Neural cell (in vitro differentiated cells): Measurements from ENCODE around the gene BAHD1.

Experiments used
- EZH2 ChIP-seq: fragments of 200-600, 300-800 bp; shearing (Covaris generic), sonication (generic); IDR thresholded peaks from 2 replicates; pipeline ENCODE4 v1.6.1; 2014; ENCODE audit warnings: antibody characterized with exemption, low read length, borderline replicate concordance, mild to moderate bottlenecking; ENCODE audit not compliant: insufficient read depth, poor library complexity, severe bottlenecking
- POLR2AphosphoS5 ChIP-seq: IDR thresholded peaks from 2 replicates; pipeline ENCODE4 v1.6.1; 2012
- RAD21 ChIP-seq: fragments of 450-650 bp; conservative IDR thresholded peaks from 2 replicates; pipeline ENCODE4 v1.6.1; 2014; ENCODE audit warnings: antibody characterized with exemption, mild to moderate bottlenecking, moderate library complexity
- TF ChIP-seq, protein P1 (sequence below): fragments of 450-650 bp; IDR thresholded peaks from 2 replicates; pipeline ENCODE4 v1.5.1; 2014; ENCODE audit warnings: antibody characterized with exemption, mild to moderate bottlenecking, moderate library complexity; ENCODE audit not compliant: poor library complexity, severe bottlenecking
- TF ChIP-seq, protein P2 (sequence below): IDR thresholded peaks from 2 replicates; pipeline ENCODE4 v1.6.1; 2012; ENCODE audit warnings: borderline replicate concordance

DNA sequence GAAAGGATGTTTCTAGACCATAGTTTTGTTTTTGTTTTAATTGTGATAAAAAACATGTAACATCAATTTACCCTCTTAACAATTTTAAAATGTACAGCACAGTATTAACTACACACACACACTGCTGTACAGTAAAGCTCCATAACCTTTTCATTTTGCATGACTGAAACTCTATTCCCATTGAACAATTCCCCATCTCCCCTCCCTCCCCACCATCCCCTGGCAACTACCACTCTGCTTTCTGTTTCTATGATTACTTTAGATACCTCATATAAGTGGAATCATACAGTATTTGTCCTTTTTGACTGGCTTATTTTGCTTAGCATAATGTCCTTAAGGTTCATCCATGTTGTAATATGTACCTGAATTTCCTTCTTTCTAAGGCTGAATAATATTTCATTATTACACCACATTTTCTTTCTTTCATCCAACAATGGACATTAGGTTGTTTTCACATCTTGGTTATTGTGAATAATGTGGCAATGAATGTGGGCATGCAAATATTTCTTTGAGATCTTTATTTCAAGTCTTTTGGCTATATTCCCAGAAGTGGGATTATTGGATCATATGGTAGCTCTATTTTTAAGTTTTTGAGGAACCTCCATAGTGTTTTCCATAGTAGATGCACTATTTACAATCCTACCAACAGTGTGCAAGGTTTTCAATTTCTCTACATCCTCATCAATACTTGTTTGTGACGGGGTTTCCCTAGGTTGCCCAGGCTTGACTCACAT, 40.8 kb downstream of the BAHD1 start:
- TF ChIP-seq EZH2 (no peak), POLR2AphosphoS5 (no peak), RAD21 (no peak)
- TF ChIP-seq, protein P1, sequence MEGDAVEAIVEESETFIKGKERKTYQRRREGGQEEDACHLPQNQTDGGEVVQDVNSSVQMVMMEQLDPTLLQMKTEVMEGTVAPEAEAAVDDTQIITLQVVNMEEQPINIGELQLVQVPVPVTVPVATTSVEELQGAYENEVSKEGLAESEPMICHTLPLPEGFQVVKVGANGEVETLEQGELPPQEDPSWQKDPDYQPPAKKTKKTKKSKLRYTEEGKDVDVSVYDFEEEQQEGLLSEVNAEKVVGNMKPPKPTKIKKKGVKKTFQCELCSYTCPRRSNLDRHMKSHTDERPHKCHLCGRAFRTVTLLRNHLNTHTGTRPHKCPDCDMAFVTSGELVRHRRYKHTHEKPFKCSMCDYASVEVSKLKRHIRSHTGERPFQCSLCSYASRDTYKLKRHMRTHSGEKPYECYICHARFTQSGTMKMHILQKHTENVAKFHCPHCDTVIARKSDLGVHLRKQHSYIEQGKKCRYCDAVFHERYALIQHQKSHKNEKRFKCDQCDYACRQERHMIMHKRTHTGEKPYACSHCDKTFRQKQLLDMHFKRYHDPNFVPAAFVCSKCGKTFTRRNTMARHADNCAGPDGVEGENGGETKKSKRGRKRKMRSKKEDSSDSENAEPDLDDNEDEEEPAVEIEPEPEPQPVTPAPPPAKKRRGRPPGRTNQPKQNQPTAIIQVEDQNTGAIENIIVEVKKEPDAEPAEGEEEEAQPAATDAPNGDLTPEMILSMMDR, result no peak
- TF ChIP-seq, protein P2, sequence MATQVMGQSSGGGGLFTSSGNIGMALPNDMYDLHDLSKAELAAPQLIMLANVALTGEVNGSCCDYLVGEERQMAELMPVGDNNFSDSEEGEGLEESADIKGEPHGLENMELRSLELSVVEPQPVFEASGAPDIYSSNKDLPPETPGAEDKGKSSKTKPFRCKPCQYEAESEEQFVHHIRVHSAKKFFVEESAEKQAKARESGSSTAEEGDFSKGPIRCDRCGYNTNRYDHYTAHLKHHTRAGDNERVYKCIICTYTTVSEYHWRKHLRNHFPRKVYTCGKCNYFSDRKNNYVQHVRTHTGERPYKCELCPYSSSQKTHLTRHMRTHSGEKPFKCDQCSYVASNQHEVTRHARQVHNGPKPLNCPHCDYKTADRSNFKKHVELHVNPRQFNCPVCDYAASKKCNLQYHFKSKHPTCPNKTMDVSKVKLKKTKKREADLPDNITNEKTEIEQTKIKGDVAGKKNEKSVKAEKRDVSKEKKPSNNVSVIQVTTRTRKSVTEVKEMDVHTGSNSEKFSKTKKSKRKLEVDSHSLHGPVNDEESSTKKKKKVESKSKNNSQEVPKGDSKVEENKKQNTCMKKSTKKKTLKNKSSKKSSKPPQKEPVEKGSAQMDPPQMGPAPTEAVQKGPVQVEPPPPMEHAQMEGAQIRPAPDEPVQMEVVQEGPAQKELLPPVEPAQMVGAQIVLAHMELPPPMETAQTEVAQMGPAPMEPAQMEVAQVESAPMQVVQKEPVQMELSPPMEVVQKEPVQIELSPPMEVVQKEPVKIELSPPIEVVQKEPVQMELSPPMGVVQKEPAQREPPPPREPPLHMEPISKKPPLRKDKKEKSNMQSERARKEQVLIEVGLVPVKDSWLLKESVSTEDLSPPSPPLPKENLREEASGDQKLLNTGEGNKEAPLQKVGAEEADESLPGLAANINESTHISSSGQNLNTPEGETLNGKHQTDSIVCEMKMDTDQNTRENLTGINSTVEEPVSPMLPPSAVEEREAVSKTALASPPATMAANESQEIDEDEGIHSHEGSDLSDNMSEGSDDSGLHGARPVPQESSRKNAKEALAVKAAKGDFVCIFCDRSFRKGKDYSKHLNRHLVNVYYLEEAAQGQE, result no peak
